ENCODE results near the gene IQGAP1. TPM values are rescaled to one million over a fixed set of nuclear protein-coding genes. Genes with fewer than 3 reads are reported as not detected.

Gene IQGAP1
- total and polyA plus RNA-seq, 2 of the 4 experiments (the other 2 are of a cell fraction), result 87.5 to 207 TPM

DNA sequence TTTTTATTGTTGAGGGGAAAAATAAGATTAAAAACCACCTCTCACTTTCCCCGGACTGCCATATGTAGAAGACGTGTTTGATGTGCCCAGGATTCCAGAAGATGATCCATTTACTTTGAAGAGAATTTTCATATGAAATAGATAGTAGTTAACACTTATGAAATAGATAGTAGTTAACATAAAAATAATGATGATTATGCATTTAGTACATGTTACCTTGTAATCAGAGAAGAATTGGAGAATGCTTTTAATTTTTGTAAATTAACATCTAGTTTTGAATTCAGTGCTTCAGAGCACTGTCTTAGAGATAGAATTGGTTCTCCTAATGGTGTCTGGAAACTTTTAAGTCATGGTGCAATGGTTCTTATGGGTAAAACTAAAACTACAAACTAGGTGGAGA, 95.6 kb downstream of the IQGAP1 start:
- dilution Hi-C loops (cut with HindIII; ENCODE audit: low sequenced_read_pairs, unreplicated experiment), result no loop called here
- DNase-seq (no peak), ATAC-seq (ENCODE audit: low read depth) (no peak)
- H4K20me1 ChIP-seq (ENCODE audit: insufficient read depth, low read length), result no peaks in the 10 kb centered on the region
- H2BK15ac ChIP-seq (ENCODE audit: low read depth, low read length), result no peak overlapping the region
- no peak overlapping the region for H2BK20ac ChIP-seq (ENCODE audit: low read depth, low read length)
- no peak overlapping the region for H2AK9ac ChIP-seq (replicated peaks; ENCODE audit: low read depth, low read length, poor library complexity)
- no peak overlapping the region for H3K4me2 ChIP-seq (ENCODE audit: low read depth, low read length)
- H4K91ac ChIP-seq (ENCODE audit: insufficient read depth, low read depth, low read length), result no peak overlapping the region
- no peak overlapping the region for H2AK5ac ChIP-seq (ENCODE audit: low read depth, low read length)
- in situ Hi-C loops (cut with MboI; ENCODE audit: low sequenced_read_pairs), result no loop called here
- no peak overlapping the region for H3K27ac ChIP-seq (ENCODE audit: insufficient read depth, low read length)
- no peaks in the 10 kb centered on the region for H3K27me3 ChIP-seq (ENCODE audit: control insufficient read depth, insufficient read depth, low read length)
- H3K18ac ChIP-seq (ENCODE audit: low read depth, low read length), result no peak overlapping the region
- H3K4ac ChIP-seq (ENCODE audit: low read depth, low read length), result no peak overlapping the region
- POLR2A ChIA-PET (ENCODE audit: unreplicated experiment), result interaction anchor here (0.6 kb wide), 1 partner anchor 167 kb away, joined by 4 read pairs; no protein-coding TSS in a partner anchor
- H3K4me1 ChIP-seq (ENCODE audit: control insufficient read depth, insufficient read depth, low read length), result no peaks in the 10 kb centered on the region
- H3K79me1 ChIP-seq (ENCODE audit: low read depth in 1 of 2, low read length in 2 of 2), result peaks cover 16 to 49% of the 10 kb centered on the region in 2 experiments
- no peaks in the 10 kb centered on the region for H3K9me3 ChIP-seq (ENCODE audit: control insufficient read depth, insufficient read depth, low read length)
- no peak overlapping the region for H2AFZ ChIP-seq (replicated peaks; ENCODE audit: low read length, poor library complexity)
- peaks cover 4% of the 10 kb centered on the region; the same call in 1 of the 2 replicates for H3K9me1 ChIP-seq (ENCODE audit: insufficient read depth, low read length)
- no peak overlapping the region for H3K9ac ChIP-seq (ENCODE audit: low read depth, low read length)
- H3K23ac ChIP-seq (ENCODE audit: low read depth, low read length), result no peak overlapping the region
- no peak overlapping the region for H3K4me3 ChIP-seq (ENCODE audit: insufficient read depth, low read depth, low read length)
- no peak overlapping the region for H2BK120ac ChIP-seq (ENCODE audit: low read depth, low read length)
- no peak overlapping the region for H2BK5ac ChIP-seq (ENCODE audit: low read depth, low read length, poor library complexity, severe bottlenecking)
- no peak overlapping the region for H3K14ac ChIP-seq (replicated peaks; ENCODE audit: low read depth, low read length)
- H4K8ac ChIP-seq (ENCODE audit: low read depth in 2 of 2, low read length in 2 of 2), result no peak overlapping the region
- H4K5ac ChIP-seq (ENCODE audit: low read depth, low read length), result no peak overlapping the region
- no CpG with 5 or more reads among the region's 2 CpGs for WGBS, 2 experiments (ENCODE audit: extremely low coverage in 2 of 2, insufficient read length in 1 of 2)
- no peak overlapping the region for H3K56ac ChIP-seq (ENCODE audit: extremely low read depth, insufficient read depth, low read length)
- BruUV-seq (replicated peaks), result no TSS peak
- intact Hi-C loops (cut with micrococcal nuclease), result loop anchor here (5.0 kb wide), 1 partner anchor 46 kb away; no protein-coding TSS in a partner anchor
- TF ChIP-seq CEBPB (IDR thresholded peaks at IDR 0.05; ENCODE audit: low read depth, low read length) (no peak), MAFK (IDR thresholded peaks at IDR 0.05; ENCODE audit: low read depth, low read length) (peak; percentile 65), BHLHE40 (IDR thresholded peaks at IDR 0.05; ENCODE audit: low read depth, low read length) (no peak), MXI1 (IDR thresholded peaks at IDR 0.05; ENCODE audit: borderline replicate concordance, low read depth, low read length) (no peak)
- TF ChIP-seq, protein P1, sequence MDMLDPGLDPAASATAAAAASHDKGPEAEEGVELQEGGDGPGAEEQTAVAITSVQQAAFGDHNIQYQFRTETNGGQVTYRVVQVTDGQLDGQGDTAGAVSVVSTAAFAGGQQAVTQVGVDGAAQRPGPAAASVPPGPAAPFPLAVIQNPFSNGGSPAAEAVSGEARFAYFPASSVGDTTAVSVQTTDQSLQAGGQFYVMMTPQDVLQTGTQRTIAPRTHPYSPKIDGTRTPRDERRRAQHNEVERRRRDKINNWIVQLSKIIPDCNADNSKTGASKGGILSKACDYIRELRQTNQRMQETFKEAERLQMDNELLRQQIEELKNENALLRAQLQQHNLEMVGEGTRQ (IDR thresholded peaks at IDR 0.05; ENCODE audit: low read depth, low read length), result no peak
- H3K36me3 ChIP-seq (ENCODE audit: control insufficient read depth, insufficient read depth, low read length), result peaks cover 47% of the 10 kb centered on the region
- CTCF ChIA-PET, result interaction anchor here (3.3 kb wide), 1 partner anchor 163 kb away, joined by 34 read pairs; no protein-coding TSS in a partner anchor
